K562 (cell line): ENCODE data around the gene PPP1R15A. TPM values are rescaled to one million over a fixed set of nuclear protein-coding genes. Genes with fewer than 3 reads are reported as not detected.
A peak's percentile ranks its signal among the peaks of the same experiment; 100 is the strongest.

Experiments used
- KDM1A ChIP-seq, 2 experiments: fragments of 450-650 bp; IDR thresholded peaks; 2 replicates each; pipeline ENCODE4 v1.6.1; 2016; ENCODE audit warnings: mild to moderate bottlenecking in 2 of 2
- POU5F1 ChIP-seq: fragments of 150-350 bp; IDR thresholded peaks from 2 replicates; pipeline ENCODE4 v1.6.1; 2014; ENCODE audit warnings: borderline replicate concordance, low read length, low read depth, mild to moderate bottlenecking; ENCODE audit not compliant: partially characterized antibody
- RBBP5 ChIP-seq: fragments of 200-600 bp; sonication (generic); IDR thresholded peaks from 2 replicates; pipeline ENCODE4 v1.6.1; 2012; ENCODE audit warnings: borderline replicate concordance, mild to moderate bottlenecking, low read length, control low read depth, inconsistent platforms; ENCODE audit not compliant: insufficient read depth, poor library complexity, severe bottlenecking
- RBM25 ChIP-seq: fragments of 200-400 bp; formaldehyde crosslinking; IDR thresholded peaks from 2 replicates; pipeline ENCODE4 v1.6.1; 2018; ENCODE audit warnings: low read length, low read depth, moderate library complexity; ENCODE audit not compliant: severe bottlenecking
- SMAD4 ChIP-seq: fragments of 250-450 bp; sonication (Bioruptor Pico); conservative IDR thresholded peaks from 2 replicates; pipeline ENCODE4 v1.8.0; 2021; ENCODE audit warnings: inconsistent platforms, mild to moderate bottlenecking, moderate library complexity
- SPI1 ChIP-seq: IDR thresholded peaks from 2 replicates; pipeline ENCODE4 v1.6.1; 2011; ENCODE audit warnings: low read depth, low read length, control low read depth, borderline replicate concordance
- XRCC3 ChIP-seq: fragments of 450-650 bp; IDR thresholded peaks from 2 replicates; pipeline ENCODE4 v1.6.1; 2017; ENCODE audit warnings: mild to moderate bottlenecking, moderate library complexity
- ZBTB40 ChIP-seq, 2 experiments: fragments of 450-650 bp in 1 of 2; sonication (generic) in 1 of 2; formaldehyde crosslinking in 1 of 2; IDR thresholded peaks; 2 replicates each; pipeline versions ENCODE4 v1.7.1 to v1.9.0; 2016 to 2022; ENCODE audit warnings: inconsistent platforms in 1 of 2, mild to moderate bottlenecking in 1 of 2, missing genetic modification reagents in 1 of 2
- ZNF395 ChIP-seq: fragments of 200-800 bp; sonication (Bioruptor generic); IDR thresholded peaks from 2 replicates; pipeline ENCODE4 v1.6.1; 2017; ENCODE audit warnings: missing genetic modification characterization, missing compliant biosample characterization
- ZNF444 ChIP-seq: fragments of 250-450 bp; sonication (Bioruptor Pico); IDR thresholded peaks from 2 replicates; pipeline ENCODE4 v1.4.0; 2020; ENCODE audit warnings: mild to moderate bottlenecking, moderate library complexity
- ZNF699 ChIP-seq: fragments of 250-450 bp; sonication (Bioruptor Pico); IDR thresholded peaks from 2 replicates; pipeline ENCODE4 v1.8.0; 2021; ENCODE audit warnings: mild to moderate bottlenecking, moderate library complexity; ENCODE audit not compliant: insufficient replicate concordance
- ZNF766 ChIP-seq: fragments of 200-800 bp; sonication (Bioruptor generic); conservative IDR thresholded peaks from 2 replicates; pipeline ENCODE4 v1.6.1; 2016; ENCODE audit warnings: missing genetic modification characterization, missing compliant biosample characterization
- polyA plus RNA-seq, 8 experiments: library from polyadenylated mRNA; depleted of rRNA in 4 of 8; stranded (reverse) in 5 of 8; unstranded in 3 of 8; fragments of >200 nt; fragmentation: Nextera tagmentation in 2 of 8; fragmentation: Illumina TruSeq in 1 of 8; extraction: Ambion mirVana in 2 of 8; extraction: Trizol in 1 of 8; gene quantifications; 2 replicates each; pipeline versions ENCODE4 v1.2.1 to v1.2.3, GENCODE V29; 2011 to 2014; ENCODE audit warnings: inconsistent platforms in 1 of 8, missing spikeins in 1 of 8
- total RNA-seq, 7 experiments: library from RNA; depleted of rRNA in 6 of 7; stranded (reverse); fragments of >200 nt in 6 of 7; fragmentation: Illumina TruSeq in 2 of 7; extraction: Trizol in 2 of 7; gene quantifications; 2 replicates each; pipeline versions ENCODE4 v1.2.1 to v1.2.3, GENCODE V29; 2011 to 2021; ENCODE audit warnings: low replicate concordance in 1 of 7
- TF ChIP-seq, protein P1 (sequence below): IDR thresholded peaks from 2 replicates; pipeline ENCODE4 v1.6.1; 2011; ENCODE audit warnings: borderline replicate concordance, low read depth, mild to moderate bottlenecking, moderate library complexity, low read length; ENCODE audit not compliant: insufficient read depth, poor library complexity, severe bottlenecking

Gene PPP1R15A
- total and polyA plus RNA-seq, 9 of the 15 experiments (the other 6 are each of a cell fraction or from before 2014, with no cell fraction given), result 0.42 to 73.7 (median 44.0) TPM

- TF ChIP-seq ZNF395 (peak; percentile 39; the same call in 1 of the 2 replicates), ZBTB40 (IDR thresholded peaks at IDR 0.05) (peak; percentile 91), ZBTB40 (CRISPR knock-in tag; IDR thresholded peaks at IDR 0.05) (no peak), SPI1 (peak; percentile 92), ZNF699 (no peak), KDM1A (IDR thresholded peaks at IDR 0.05) (no peak), RBM25 (peak; percentile 19), ZNF766 (peak; percentile 83; the same call in 1 of the 2 replicates), ZNF444 (CRISPR knock-in tag) (0 out of 2 replicates have a peak, but pooled peaks have one; percentile 50), XRCC3 (no peak), RBBP5 (peak; percentile 35), SMAD4 (CRISPR knock-in tag) (0 out of 2 replicates have a peak, but pooled peaks have one; percentile 22), POU5F1 (peak; percentile 70)
- TF ChIP-seq, protein P1, sequence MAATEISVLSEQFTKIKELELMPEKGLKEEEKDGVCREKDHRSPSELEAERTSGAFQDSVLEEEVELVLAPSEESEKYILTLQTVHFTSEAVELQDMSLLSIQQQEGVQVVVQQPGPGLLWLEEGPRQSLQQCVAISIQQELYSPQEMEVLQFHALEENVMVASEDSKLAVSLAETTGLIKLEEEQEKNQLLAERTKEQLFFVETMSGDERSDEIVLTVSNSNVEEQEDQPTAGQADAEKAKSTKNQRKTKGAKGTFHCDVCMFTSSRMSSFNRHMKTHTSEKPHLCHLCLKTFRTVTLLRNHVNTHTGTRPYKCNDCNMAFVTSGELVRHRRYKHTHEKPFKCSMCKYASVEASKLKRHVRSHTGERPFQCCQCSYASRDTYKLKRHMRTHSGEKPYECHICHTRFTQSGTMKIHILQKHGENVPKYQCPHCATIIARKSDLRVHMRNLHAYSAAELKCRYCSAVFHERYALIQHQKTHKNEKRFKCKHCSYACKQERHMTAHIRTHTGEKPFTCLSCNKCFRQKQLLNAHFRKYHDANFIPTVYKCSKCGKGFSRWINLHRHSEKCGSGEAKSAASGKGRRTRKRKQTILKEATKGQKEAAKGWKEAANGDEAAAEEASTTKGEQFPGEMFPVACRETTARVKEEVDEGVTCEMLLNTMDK, result peak; percentile 53
Measured at GRCh38 chr19:48899781-48900476, 27.7 kb downstream of the PPP1R15A start, which contains the start of gene NUCB1 (continued).
